Skeletal muscle tissue (tissue), 4 donors: Measurements from ENCODE around the gene KLF3. TPM values are rescaled to one million over a fixed set of nuclear protein-coding genes. Genes with fewer than 3 reads are reported as not detected.

Experiments
- H3K27ac ChIP-seq: one replicate; pipeline ENCODE4 v1.7.0; 2013; ENCODE audit warnings: mild to moderate bottlenecking, low read depth, low read length, inconsistent platforms
- H3K27me3 ChIP-seq, 3 donors: one replicate each; pipeline ENCODE4 v1.7.0; 2013; ENCODE audit warnings: low read length in 3 of 3; ENCODE audit not compliant: control insufficient read depth in 3 of 3, insufficient read depth in 3 of 3
- H3K36me3 ChIP-seq, 3 donors: one replicate each; pipeline ENCODE4 v1.7.0; 2013; ENCODE audit warnings: low read length in 3 of 3; ENCODE audit not compliant: control insufficient read depth in 3 of 3, insufficient read depth in 3 of 3
- H3K4me1 ChIP-seq, 3 donors: one replicate each; pipeline ENCODE4 v1.7.0; 2013; ENCODE audit warnings: low read length in 3 of 3, mild to moderate bottlenecking in 3 of 3; ENCODE audit not compliant: control insufficient read depth in 3 of 3, insufficient read depth in 3 of 3
- H3K4me3 ChIP-seq, 3 donors: one replicate each; pipeline ENCODE4 v1.7.0; 2013; ENCODE audit warnings: low read length in 3 of 3
- H3K9ac ChIP-seq, 3 donors: one replicate each; pipeline ENCODE4 v1.7.0; 2013; ENCODE audit warnings: low read length in 3 of 3, mild to moderate bottlenecking in 3 of 3, moderate library complexity in 2 of 3, low read depth in 1 of 3
- H3K9me3 ChIP-seq, 3 donors: one replicate each; pipeline ENCODE4 v1.7.0; 2013; ENCODE audit warnings: low read length in 3 of 3; ENCODE audit not compliant: control insufficient read depth in 3 of 3
- total RNA-seq: library from RNA; depleted of rRNA; stranded (reverse); fragments of >200 nt; gene quantifications from one replicate; pipeline ENCODE4 v1.2.3, GENCODE V29; 2014
- donor health status: Osteomylitis.

KLF3 gene
- total RNA-seq, 1 donor from 2014 or later, result 20.9 TPM

DNA sequence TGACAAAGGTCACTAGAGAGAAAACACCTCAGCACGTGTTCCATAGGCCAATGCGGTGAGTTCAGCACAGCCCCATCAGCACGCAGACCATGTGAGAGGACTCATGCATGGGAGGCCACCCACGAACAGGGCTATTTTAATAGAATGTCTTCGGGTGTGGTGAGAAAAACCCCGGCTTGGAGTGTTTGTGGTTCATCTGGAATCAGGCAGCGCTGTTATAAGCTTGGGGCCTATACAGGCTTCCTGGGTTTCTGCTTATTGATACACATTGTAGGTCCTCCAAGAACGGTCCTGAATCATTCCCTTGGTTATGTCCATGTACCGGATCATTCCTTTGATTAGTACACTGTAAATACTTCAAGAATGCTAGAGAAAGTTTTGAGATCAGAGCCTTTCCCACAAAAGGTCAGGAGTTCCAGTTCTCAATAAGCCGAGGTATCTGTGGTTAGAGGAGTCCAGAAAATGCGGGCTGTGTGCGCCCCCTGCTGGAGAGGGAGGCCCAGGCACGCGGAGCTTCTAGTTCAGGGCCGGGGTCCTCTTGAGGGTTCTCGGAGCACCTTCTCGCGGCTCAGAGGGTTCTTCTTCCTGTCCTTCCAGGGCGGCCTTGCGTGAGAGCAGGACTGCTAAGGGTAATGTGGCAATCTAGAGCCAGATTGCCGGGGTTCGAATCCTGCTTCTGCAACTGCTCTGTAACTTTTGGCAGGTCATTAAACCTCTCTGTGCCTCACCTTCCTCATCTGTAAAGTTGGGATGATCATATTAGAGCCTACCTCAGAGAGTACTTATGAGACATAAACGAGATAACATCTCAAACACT lies 67.0 kb downstream of the KLF3 start:
- H3K27me3 ChIP-seq, result no peaks in the 10 kb centered on the region
- no peak overlapping the region for H3K4me3 ChIP-seq
- no peaks in the 10 kb centered on the region for H3K36me3 ChIP-seq
- no peak overlapping the region for H3K9ac ChIP-seq
- H3K4me1 ChIP-seq, result peaks cover 0 to 2% (median 0%) of the 10 kb centered on the region in 3 donors
- H3K9me3 ChIP-seq, result no peaks in the 10 kb centered on the region
- H3K27ac ChIP-seq, result no peak overlapping the region

DNA sequence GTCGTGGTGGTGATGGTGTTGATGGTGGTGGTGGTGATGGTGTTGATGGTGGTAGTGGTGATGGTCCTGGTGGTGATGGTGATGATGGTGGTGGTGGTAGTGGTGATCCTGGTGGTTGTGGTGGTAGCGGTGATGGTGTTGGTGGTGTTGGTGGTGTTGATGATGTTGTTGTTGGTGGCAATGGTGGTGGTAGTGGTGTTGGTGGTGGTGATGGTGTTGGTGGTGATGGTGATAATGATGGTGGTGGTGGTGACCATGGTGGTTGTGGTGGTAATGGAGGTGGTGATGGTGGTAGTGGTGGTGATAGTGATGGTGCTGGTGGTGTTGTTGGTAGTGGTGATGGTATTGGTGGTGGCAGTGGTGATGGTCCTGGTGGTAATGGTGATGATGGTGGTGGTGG lies 69.7 kb downstream of the KLF3 start:
- Histone ChIP-seq H3K27me3 (no peaks in the 10 kb centered on the region), H3K27ac (no peak overlapping the region), H3K9me3 (no peaks in the 10 kb centered on the region), H3K9ac (no peak overlapping the region), H3K4me1 (peaks cover 0 to 2% (median 0%) of the 10 kb centered on the region in 3 donors), H3K36me3 (no peaks in the 10 kb centered on the region), H3K4me3 (no peak overlapping the region)

- Histone ChIP-seq H3K4me1 (peaks cover 0 to 2% (median 0%) of the 10 kb centered on the region in 3 donors), H3K9me3 (no peaks in the 10 kb centered on the region), H3K9ac (no peak overlapping the region), H3K36me3 (no peaks in the 10 kb centered on the region), H3K4me3 (no peak overlapping the region), H3K27me3 (no peaks in the 10 kb centered on the region), H3K27ac (no peak overlapping the region)
Observed at GRCh38 chr4:38734446-38734845, 70.4 kb downstream of the KLF3 start.

GRCh38 chr4:38734911-38735310 lies 70.9 kb downstream of the KLF3 start:
- no peak overlapping the region for H3K27ac ChIP-seq
- H3K4me3 ChIP-seq, result no peak overlapping the region
- no peak overlapping the region for H3K9ac ChIP-seq
- no peaks in the 10 kb centered on the region for H3K36me3 ChIP-seq
- H3K27me3 ChIP-seq, result no peaks in the 10 kb centered on the region
- H3K4me1 ChIP-seq, result peaks cover 0 to 2% (median 0%) of the 10 kb centered on the region in 3 donors
- H3K9me3 ChIP-seq, result no peaks in the 10 kb centered on the region

- Histone ChIP-seq H3K9me3 (no peaks in the 10 kb centered on the region), H3K4me3 (no peak overlapping the region), H3K27ac (no peak overlapping the region)
Observed at GRCh38 chr4:38735870-38736269, 71.9 kb downstream of the KLF3 start.

DNA sequence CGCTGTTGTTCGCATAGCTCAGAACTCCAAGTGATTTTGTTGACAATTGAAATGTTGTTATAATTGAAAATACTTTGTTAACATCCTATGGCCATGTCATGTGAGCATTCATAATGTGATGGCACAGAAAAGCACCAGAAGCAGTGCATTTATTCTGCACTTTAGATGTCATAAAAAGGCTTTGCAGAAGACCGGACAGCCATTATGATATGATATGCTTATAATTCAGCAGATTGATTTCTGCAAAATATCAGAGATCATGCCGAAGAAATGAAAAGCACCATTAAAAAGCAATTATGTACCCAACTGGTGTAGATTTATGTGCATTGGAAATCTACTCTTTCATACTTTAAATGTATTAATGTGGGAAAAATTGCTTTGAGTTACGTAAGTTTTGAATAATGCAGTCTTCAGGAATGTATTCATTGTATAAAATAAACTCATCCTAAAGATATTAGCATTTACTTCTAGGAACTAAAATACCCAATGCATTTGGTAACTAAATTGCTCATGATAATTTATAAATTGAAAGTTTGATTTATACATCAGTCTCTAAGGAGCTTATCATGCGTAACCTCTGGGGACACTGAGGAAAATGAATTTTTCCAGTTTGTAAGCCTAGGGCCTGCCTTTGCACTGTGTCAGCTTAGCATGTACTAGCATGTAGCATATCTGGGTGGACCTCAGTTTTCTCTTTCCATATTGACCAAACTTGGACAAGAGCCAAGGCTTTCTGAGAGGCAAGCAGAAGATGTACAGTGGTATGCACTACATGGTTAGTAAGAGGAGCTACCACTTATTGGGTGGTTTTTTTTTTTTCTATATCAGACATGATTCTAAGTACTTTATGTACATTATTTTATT lies 75.2 kb downstream of the KLF3 start:
- Histone ChIP-seq H3K36me3 (no peaks in the 10 kb centered on the region), H3K27ac (no peak overlapping the region), H3K9me3 (no peaks in the 10 kb centered on the region), H3K9ac (no peak overlapping the region), H3K27me3 (no peaks in the 10 kb centered on the region), H3K4me1 (peaks cover 0 to 4% (median 0%) of the 10 kb centered on the region in 3 donors), H3K4me3 (no peak overlapping the region)

More at GRCh38 chr4:38735870-38736269, 71.9 kb downstream of the KLF3 start:
- Histone ChIP-seq H3K4me1 (peaks cover 0 to 4% (median 0%) of the 10 kb centered on the region in 3 donors), H3K27me3 (no peaks in the 10 kb centered on the region), H3K9ac (no peak overlapping the region), H3K36me3 (no peaks in the 10 kb centered on the region)

- Histone ChIP-seq H3K9ac (no peak overlapping the region), H3K36me3 (no peaks in the 10 kb centered on the region), H3K27me3 (no peaks in the 10 kb centered on the region), H3K4me1 (peaks cover 0 to 4% (median 0%) of the 10 kb centered on the region in 3 donors), H3K27ac (no peak overlapping the region), H3K4me3 (no peak overlapping the region), H3K9me3 (no peaks in the 10 kb centered on the region)
Observed at GRCh38 chr4:38740303-38740702, 76.3 kb downstream of the KLF3 start.

- Histone ChIP-seq H3K9me3 (peaks cover 0 to 2% (median 0%) of the 10 kb centered on the region in 3 donors), H3K27ac (no peak overlapping the region), H3K36me3 (no peaks in the 10 kb centered on the region), H3K4me3 (no peak overlapping the region), H3K9ac (no peak overlapping the region), H3K4me1 (peaks cover 0 to 4% (median 0%) of the 10 kb centered on the region in 3 donors), H3K27me3 (no peaks in the 10 kb centered on the region)
Observed at GRCh38 chr4:38743866-38744265, 79.9 kb downstream of the KLF3 start.

DNA sequence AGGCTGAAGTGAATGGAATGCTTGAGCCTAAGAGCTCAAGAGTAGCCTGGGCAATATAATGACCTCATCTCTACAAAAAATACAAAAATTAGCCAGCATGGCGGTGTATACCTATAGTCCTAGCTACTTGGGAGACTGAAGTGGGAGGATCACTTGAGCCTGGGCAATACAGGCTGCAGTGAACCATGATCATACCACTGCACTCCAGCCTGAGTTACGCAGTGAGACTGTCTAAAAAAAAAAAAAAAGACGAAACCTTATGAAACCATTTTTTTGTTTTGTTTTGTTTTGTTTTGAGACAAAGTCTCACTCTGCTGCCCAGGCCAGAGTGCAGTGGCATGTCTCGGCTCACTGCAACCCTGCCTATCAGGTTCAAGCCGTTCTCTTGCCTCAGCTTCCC lies 81.9 kb downstream of the KLF3 start:
- H3K36me3 ChIP-seq, result no peaks in the 10 kb centered on the region
- H3K27me3 ChIP-seq, result no peaks in the 10 kb centered on the region
- no peak overlapping the region for H3K27ac ChIP-seq
- H3K9me3 ChIP-seq, result peaks cover 0 to 2% (median 0%) of the 10 kb centered on the region in 3 donors
- no peaks in the 10 kb centered on the region for H3K4me1 ChIP-seq
- H3K4me3 ChIP-seq, result no peak overlapping the region
- no peak overlapping the region for H3K9ac ChIP-seq

DNA sequence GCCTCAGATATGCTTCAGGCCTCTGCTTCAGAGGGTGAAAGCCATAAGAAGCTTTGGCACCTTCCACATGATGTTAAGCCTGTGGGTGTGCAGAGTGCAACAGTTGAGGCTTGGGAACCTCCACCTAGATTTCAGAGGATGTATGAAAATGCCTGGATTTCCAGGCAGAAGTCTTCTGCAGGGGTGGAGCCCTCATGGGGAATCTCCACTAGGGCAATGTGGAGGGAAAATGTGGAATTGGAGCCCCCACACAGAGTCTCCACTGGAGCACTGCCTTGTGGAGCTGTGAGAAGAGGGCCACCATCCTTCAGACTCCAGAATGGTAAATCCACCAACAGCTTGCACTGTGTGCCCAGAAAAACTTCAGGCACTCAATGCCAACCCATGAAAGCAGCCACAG lies 83.6 kb downstream of the KLF3 start:
- no peak overlapping the region for H3K27ac ChIP-seq
- no peaks in the 10 kb centered on the region for H3K36me3 ChIP-seq
- no peaks in the 10 kb centered on the region for H3K4me1 ChIP-seq
- no peak overlapping the region for H3K4me3 ChIP-seq
- no peak overlapping the region for H3K9ac ChIP-seq
- no peaks in the 10 kb centered on the region for H3K27me3 ChIP-seq
- peaks cover 0 to 2% (median 0%) of the 10 kb centered on the region in 3 donors for H3K9me3 ChIP-seq
